Naive B cell (primary cell): ENCODE data around the gene LOXL3. TPM values are rescaled to one million over a fixed set of nuclear protein-coding genes. Genes with fewer than 3 reads are reported as not detected.

Experiments used
- ATAC-seq, 2 donors: fragments of 150-1000 bp; cut with Tn5 transposase; 2 replicates each; pipeline ENCODE4 v1.10.0; 2021; ENCODE audit warnings: low read depth in 2 of 2, mild to moderate bottlenecking in 2 of 2, moderate library complexity in 2 of 2
- DNase-seq: peaks from one replicate; pipeline ENCODE4 v3.0.0; 2022
- H3K27ac Mint-ChIP-seq, 6 donors: one replicate each; pipeline ENCODE4 v1.8.0; 2020 to 2022; ENCODE audit warnings: mild to moderate bottlenecking in 6 of 6, mixed read lengths in 6 of 6, moderate library complexity in 5 of 6, inconsistent platforms in 2 of 6
- H3K27me3 Mint-ChIP-seq, 3 donors: one replicate each; pipeline ENCODE4 v1.8.0; 2021 to 2022; ENCODE audit warnings: mixed read lengths in 3 of 3, mild to moderate bottlenecking in 1 of 3
- H3K36me3 Mint-ChIP-seq, 2 donors: one replicate each; pipeline ENCODE4 v1.8.0; 2020 to 2022; ENCODE audit warnings: mixed read lengths in 2 of 2, inconsistent platforms in 1 of 2, mild to moderate bottlenecking in 1 of 2
- H3K4me1 Mint-ChIP-seq, 3 donors: one replicate each; pipeline ENCODE4 v1.8.0; 2020 to 2022; ENCODE audit warnings: mixed read lengths in 3 of 3, inconsistent platforms in 1 of 3, mild to moderate bottlenecking in 1 of 3, moderate library complexity in 1 of 3
- H3K4me3 Mint-ChIP-seq, 8 donors: one replicate each; pipeline ENCODE4 v1.8.0; 2020 to 2022; ENCODE audit warnings: mild to moderate bottlenecking in 8 of 8, mixed read lengths in 8 of 8, moderate library complexity in 8 of 8, inconsistent platforms in 2 of 8
- H3K9me3 Mint-ChIP-seq, 7 donors: one replicate each; pipeline ENCODE4 v1.8.0; 2020 to 2022; ENCODE audit warnings: mixed read lengths in 7 of 7, mild to moderate bottlenecking in 5 of 7, inconsistent platforms in 2 of 7, moderate library complexity in 1 of 7
- polyA plus RNA-seq, 6 donors: library from polyadenylated mRNA; unstranded; fragments of 300-500 nt; fragmentation: Illumina TruSeq; gene quantifications; one replicate each; pipeline ENCODE4 v1.2.3, GENCODE V29; 2021; ENCODE audit warnings: low read depth in 6 of 6

LOXL3 gene
- polyA plus RNA-seq, 6 donors from 2014 or later = 0.25 to 0.29 TPM; not detected in 4

GRCh38 chr2:74552914-74553811 is 579 bp downstream of the LOXL3 start:
- ATAC-seq (no peak), DNase-seq (no peak)
- Mint-ChIP-seq H3K36me3 (no peaks in the 10 kb centered on the region), H3K4me1 (peaks cover 32 to 45% (median 39%) of the 10 kb centered on the region in 3 donors), H3K9me3 (no peaks in the 10 kb centered on the region), H3K4me3 (peak overlapping the region; percentile 68 to 98 (median 86)), H3K27me3 (peaks cover 12 to 25% (median 24%) of the 10 kb centered on the region in 3 donors), H3K27ac (peak overlapping the region in 5 of 6 donors; percentile 86 to 98 (median 96))

- DNase-seq (no peak), ATAC-seq (no peak)
- peak overlapping the region; percentile 13 to 97 (median 60) for H3K4me3 Mint-ChIP-seq
- H3K4me1 Mint-ChIP-seq = peaks cover 33 to 44% (median 37%) of the 10 kb centered on the region in 3 donors
- H3K9me3 Mint-ChIP-seq = no peaks in the 10 kb centered on the region
- H3K27ac Mint-ChIP-seq = peak overlapping the region in 5 of 6 donors; percentile 9 to 88 (median 46)
- peaks cover 18 to 33% (median 31%) of the 10 kb centered on the region in 3 donors for H3K27me3 Mint-ChIP-seq
- H3K36me3 Mint-ChIP-seq = no peaks in the 10 kb centered on the region
These were observed 1.5 kb downstream of the LOXL3 start for GRCh38 chr2:74551942-74552913.

GRCh38 chr2:74551530-74551929 is 2.2 kb downstream of the LOXL3 start:
- Mint-ChIP-seq H3K4me3 (peak overlapping the region in 3 of 8 donors; percentile 6 to 78 (median 60)), H3K27me3 (peaks cover 20 to 39% (median 34%) of the 10 kb centered on the region in 3 donors), H3K4me1 (peaks cover 27 to 37% (median 30%) of the 10 kb centered on the region in 3 donors), H3K36me3 (no peaks in the 10 kb centered on the region), H3K27ac (peak overlapping the region in 2 of 6 donors; percentile 82 to 88), H3K9me3 (no peaks in the 10 kb centered on the region)
- ATAC-seq (no peak), DNase-seq (no peak)

- H3K4me1 Mint-ChIP-seq = peaks cover 17 to 25% (median 20%) of the 10 kb centered on the region in 3 donors
These were observed 3.5 kb downstream of the LOXL3 start for GRCh38 chr2:74550231-74550630.

GRCh38 chr2:74548900-74549826 is 4.6 kb downstream of the LOXL3 start:
- H3K27ac Mint-ChIP-seq = peak overlapping the region in 1 of 6 donors; percentile 31
- peak; percentile 30 to 40 for ATAC-seq
- peaks cover 12 to 21% (median 13%) of the 10 kb centered on the region in 3 donors for H3K4me1 Mint-ChIP-seq
- no peak for DNase-seq
- H3K27me3 Mint-ChIP-seq = peaks cover 20 to 42% (median 39%) of the 10 kb centered on the region in 3 donors
- peak overlapping the region; percentile 74 to 91 (median 81) for H3K4me3 Mint-ChIP-seq
- H3K36me3 Mint-ChIP-seq = no peaks in the 10 kb centered on the region
- H3K9me3 Mint-ChIP-seq = no peaks in the 10 kb centered on the region

More at GRCh38 chr2:74550231-74550630, 3.5 kb downstream of the LOXL3 start:
- no peak for ATAC-seq
- Mint-ChIP-seq H3K4me3 (peak overlapping the region in 7 of 8 donors; percentile 31 to 91 (median 75)), H3K36me3 (no peaks in the 10 kb centered on the region), H3K27ac (peak overlapping the region in 1 of 6 donors; percentile 26), H3K9me3 (no peaks in the 10 kb centered on the region), H3K27me3 (peaks cover 20 to 42% (median 39%) of the 10 kb centered on the region in 3 donors)
- no peak for DNase-seq

GRCh38 chr2:74548285-74548899 is 5.3 kb downstream of the LOXL3 start:
- H3K27me3 Mint-ChIP-seq = peaks cover 20 to 42% (median 39%) of the 10 kb centered on the region in 3 donors
- H3K27ac Mint-ChIP-seq = peak overlapping the region in 3 of 6 donors; percentile 49 to 70 (median 67)
- H3K9me3 Mint-ChIP-seq = no peaks in the 10 kb centered on the region
- DNase-seq (no peak), ATAC-seq (no peak)
- H3K4me1 Mint-ChIP-seq = peaks cover 7 to 17% (median 9%) of the 10 kb centered on the region in 3 donors
- no peaks in the 10 kb centered on the region for H3K36me3 Mint-ChIP-seq
- H3K4me3 Mint-ChIP-seq = peak overlapping the region; percentile 65 to 92 (median 78)

- no peaks in the 10 kb centered on the region for H3K9me3 Mint-ChIP-seq
- peaks cover 20 to 33% (median 32%) of the 10 kb centered on the region in 3 donors for H3K27me3 Mint-ChIP-seq
These were observed 7.7 kb downstream of the LOXL3 start for GRCh38 chr2:74546004-74546403.

GRCh38 chr2:74544634-74545033 is 9.1 kb downstream of the LOXL3 start:
- Mint-ChIP-seq H3K36me3 (no peaks in the 10 kb centered on the region), H3K27ac (no peak overlapping the region), H3K9me3 (no peaks in the 10 kb centered on the region), H3K27me3 (peaks cover 13 to 26% (median 23%) of the 10 kb centered on the region in 3 donors), H3K4me3 (peak overlapping the region in 1 of 8 donors; percentile 6), H3K4me1 (peaks cover 11 to 23% (median 11%) of the 10 kb centered on the region in 3 donors)
- no peak for ATAC-seq
- DNase-seq = no peak

More at GRCh38 chr2:74546004-74546403, 7.7 kb downstream of the LOXL3 start:
- DNase-seq = no peak
- H3K4me1 Mint-ChIP-seq = peaks cover 6 to 12% (median 8%) of the 10 kb centered on the region in 3 donors
- no peak overlapping the region for H3K4me3 Mint-ChIP-seq
- ATAC-seq = no peak
- no peaks in the 10 kb centered on the region for H3K36me3 Mint-ChIP-seq
- peak overlapping the region in 2 of 6 donors; percentile 10 to 30 for H3K27ac Mint-ChIP-seq

- no peak overlapping the region for H3K4me3 Mint-ChIP-seq
- peaks cover 0 to 8% of the 10 kb centered on the region in 2 donors for H3K36me3 Mint-ChIP-seq
- peak overlapping the region in 1 of 6 donors; percentile 84 for H3K27ac Mint-ChIP-seq
- DNase-seq = no peak
- peaks cover 22 to 30% (median 22%) of the 10 kb centered on the region in 3 donors for H3K4me1 Mint-ChIP-seq
- H3K9me3 Mint-ChIP-seq = peaks cover 0 to 4% (median 0%) of the 10 kb centered on the region in 7 donors
- no peak for ATAC-seq
- H3K27me3 Mint-ChIP-seq = peaks cover 7 to 16% (median 13%) of the 10 kb centered on the region in 3 donors
These were observed 10.8 kb downstream of the LOXL3 start for GRCh38 chr2:74542978-74543377.

- Mint-ChIP-seq H3K4me3 (peak overlapping the region in 3 of 8 donors; percentile 72 to 94 (median 85)), H3K27ac (peak overlapping the region in 1 of 6 donors; percentile 94), H3K4me1 (peaks cover 31 to 32% (median 32%) of the 10 kb centered on the region in 3 donors), H3K9me3 (peaks cover 0 to 4% (median 0%) of the 10 kb centered on the region in 7 donors), H3K36me3 (peaks cover 0 to 8% of the 10 kb centered on the region in 2 donors), H3K27me3 (no peaks in the 10 kb centered on the region)
- ATAC-seq = no peak
- no peak for DNase-seq
These were observed 13.5 kb downstream of the LOXL3 start for GRCh38 chr2:74540291-74540690.

GRCh38 chr2:74538881-74539339 is 14.8 kb downstream of the LOXL3 start:
- DNase-seq (no peak), ATAC-seq (peak; percentile 94)
- H3K27ac Mint-ChIP-seq = peak overlapping the region; percentile 94 to 98 (median 96)
- H3K36me3 Mint-ChIP-seq = peaks cover 0 to 8% of the 10 kb centered on the region in 2 donors
- peaks cover 0 to 4% (median 0%) of the 10 kb centered on the region in 7 donors for H3K9me3 Mint-ChIP-seq
- H3K4me1 Mint-ChIP-seq = peaks cover 31 to 32% (median 32%) of the 10 kb centered on the region in 3 donors
- peak overlapping the region; percentile 73 to 94 (median 88) for H3K4me3 Mint-ChIP-seq
- H3K27me3 Mint-ChIP-seq = no peaks in the 10 kb centered on the region
